Measurements from ENCODE around the gene GALNS. TPM values are rescaled to one million over a fixed set of nuclear protein-coding genes. Genes with fewer than 3 reads are reported as not detected.

Gene GALNS
- total RNA-seq, 2 donors from 2014 or later: 8.8 to 48.8 TPM

GRCh38 chr16:88879788-88880055 is 23.0 kb upstream of the GALNS start:
- peaks cover 4% of the 10 kb centered on the region in 2 donors for H3K36me3 ChIP-seq (replicated peaks in 1 of 2; ENCODE audit: insufficient read depth in 1 of 2, low read depth in 2 of 2)
- no peak for TF ChIP-seq POLR2A (IDR thresholded peaks at IDR 0.05)
- TF ChIP-seq, protein P1, sequence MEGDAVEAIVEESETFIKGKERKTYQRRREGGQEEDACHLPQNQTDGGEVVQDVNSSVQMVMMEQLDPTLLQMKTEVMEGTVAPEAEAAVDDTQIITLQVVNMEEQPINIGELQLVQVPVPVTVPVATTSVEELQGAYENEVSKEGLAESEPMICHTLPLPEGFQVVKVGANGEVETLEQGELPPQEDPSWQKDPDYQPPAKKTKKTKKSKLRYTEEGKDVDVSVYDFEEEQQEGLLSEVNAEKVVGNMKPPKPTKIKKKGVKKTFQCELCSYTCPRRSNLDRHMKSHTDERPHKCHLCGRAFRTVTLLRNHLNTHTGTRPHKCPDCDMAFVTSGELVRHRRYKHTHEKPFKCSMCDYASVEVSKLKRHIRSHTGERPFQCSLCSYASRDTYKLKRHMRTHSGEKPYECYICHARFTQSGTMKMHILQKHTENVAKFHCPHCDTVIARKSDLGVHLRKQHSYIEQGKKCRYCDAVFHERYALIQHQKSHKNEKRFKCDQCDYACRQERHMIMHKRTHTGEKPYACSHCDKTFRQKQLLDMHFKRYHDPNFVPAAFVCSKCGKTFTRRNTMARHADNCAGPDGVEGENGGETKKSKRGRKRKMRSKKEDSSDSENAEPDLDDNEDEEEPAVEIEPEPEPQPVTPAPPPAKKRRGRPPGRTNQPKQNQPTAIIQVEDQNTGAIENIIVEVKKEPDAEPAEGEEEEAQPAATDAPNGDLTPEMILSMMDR (IDR thresholded peaks at IDR 0.05): no peak
- H3K9me3 ChIP-seq: no peaks in the 10 kb centered on the region
- ATAC-seq (no peak), DNase-seq (no peak)
- H3K4me3 ChIP-seq: no peak overlapping the region
- H3K27ac ChIP-seq: no peak overlapping the region
- 85% methylated on average over 11 of the region's 11 CpGs; no CpG with 5 or more reads in 1 of the 2 donors for WGBS, 2 donors
- intact Hi-C loops (cut with DNase I): no loop called here
- no peaks in the 10 kb centered on the region for H3K4me1 ChIP-seq
- no peaks in the 10 kb centered on the region for H3K27me3 ChIP-seq

DNA sequence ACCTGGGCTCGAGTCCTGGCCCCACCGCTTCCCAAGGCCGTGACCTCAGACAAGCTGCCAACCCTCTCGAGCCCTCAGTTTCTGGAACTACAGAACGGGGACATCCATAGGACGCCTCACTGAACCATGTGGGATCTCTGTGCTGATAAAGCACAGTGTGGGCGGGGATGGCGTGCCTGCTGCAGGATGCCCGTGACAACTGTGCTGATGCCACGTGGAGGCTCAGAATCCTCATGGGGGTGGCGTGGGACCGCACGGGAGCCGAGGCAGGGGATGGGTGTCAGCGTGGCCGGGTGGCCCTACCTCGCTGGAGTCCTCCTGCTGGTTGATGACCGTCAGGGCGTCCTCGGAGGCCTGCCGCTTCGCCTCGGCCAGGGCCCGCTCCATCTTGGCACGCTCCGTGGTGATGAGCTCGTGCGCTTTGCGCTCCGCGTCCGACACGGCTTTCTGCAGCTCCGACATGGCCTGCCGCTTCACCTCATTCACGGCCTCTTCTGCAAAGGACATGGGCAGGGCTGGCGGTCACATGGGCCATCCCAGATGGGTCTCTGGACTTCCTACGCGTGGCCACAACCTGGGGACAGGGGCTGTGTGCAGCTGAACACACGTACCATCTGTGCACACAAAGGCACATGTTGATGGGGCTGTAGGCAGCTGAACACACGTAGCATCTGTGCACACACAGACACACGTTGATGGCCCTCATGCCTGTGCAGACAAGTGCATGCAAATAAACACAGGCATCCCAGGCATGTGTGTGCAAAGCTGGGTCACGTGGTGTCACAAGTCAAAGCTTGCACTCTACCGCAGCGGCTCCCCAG is 22.4 kb upstream of the GALNS start:
- H3K4me1 ChIP-seq: no peaks in the 10 kb centered on the region
- DNase-seq (no peak), ATAC-seq (no peak)
- intact Hi-C loops (cut with DNase I): no loop called here
- H3K27ac ChIP-seq: no peak overlapping the region
- H3K4me3 ChIP-seq: no peak overlapping the region
- TF ChIP-seq POLR2A (IDR thresholded peaks at IDR 0.05): no peak
- TF ChIP-seq, protein P1 (IDR thresholded peaks at IDR 0.05): no peak
- no peaks in the 10 kb centered on the region for H3K27me3 ChIP-seq
- WGBS, 2 donors: 88 to 94% methylated on average over 35 to 43 of the region's 45 CpGs
- peaks cover 4% of the 10 kb centered on the region in 2 donors for H3K36me3 ChIP-seq (replicated peaks in 1 of 2; ENCODE audit: insufficient read depth in 1 of 2, low read depth in 2 of 2)
- H3K9me3 ChIP-seq: no peaks in the 10 kb centered on the region

DNA sequence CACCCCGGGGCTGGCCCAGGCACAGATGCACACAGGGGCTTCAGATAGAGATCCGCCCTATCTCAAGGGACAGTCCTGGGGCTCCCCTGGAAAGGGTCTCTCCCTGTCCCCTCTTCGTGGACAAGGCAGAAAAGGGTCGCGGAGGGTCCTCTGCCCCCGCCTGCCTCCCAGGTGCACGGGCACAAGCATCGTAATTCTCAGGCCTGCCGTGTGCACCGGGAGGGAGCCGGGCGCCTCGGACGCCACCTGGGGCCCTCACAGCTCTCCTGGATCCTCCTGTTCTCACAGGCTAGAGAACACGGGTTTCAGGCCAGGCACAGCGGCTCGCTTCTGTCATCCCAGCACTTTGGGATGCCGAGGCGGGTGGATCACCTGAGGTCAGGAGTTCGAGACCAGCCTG is 21.6 kb upstream of the GALNS start:
- no peak overlapping the region for H3K4me3 ChIP-seq
- DNase-seq: no peak
- H3K27me3 ChIP-seq: no peaks in the 10 kb centered on the region
- H3K4me1 ChIP-seq: no peaks in the 10 kb centered on the region
- WGBS, 2 donors: 93% methylated on average over 20 of the region's 20 CpGs; no CpG with 5 or more reads in 1 of the 2 donors
- no peak for ATAC-seq
- no peak overlapping the region for H3K27ac ChIP-seq
- TF ChIP-seq, protein P1 (IDR thresholded peaks at IDR 0.05): no peak
- TF ChIP-seq POLR2A (IDR thresholded peaks at IDR 0.05): no peak
- intact Hi-C loops (cut with DNase I): no loop called here
- H3K9me3 ChIP-seq: no peaks in the 10 kb centered on the region
- peaks cover 4% of the 10 kb centered on the region in 2 donors for H3K36me3 ChIP-seq (replicated peaks in 1 of 2; ENCODE audit: insufficient read depth in 1 of 2, low read depth in 2 of 2)

DNA sequence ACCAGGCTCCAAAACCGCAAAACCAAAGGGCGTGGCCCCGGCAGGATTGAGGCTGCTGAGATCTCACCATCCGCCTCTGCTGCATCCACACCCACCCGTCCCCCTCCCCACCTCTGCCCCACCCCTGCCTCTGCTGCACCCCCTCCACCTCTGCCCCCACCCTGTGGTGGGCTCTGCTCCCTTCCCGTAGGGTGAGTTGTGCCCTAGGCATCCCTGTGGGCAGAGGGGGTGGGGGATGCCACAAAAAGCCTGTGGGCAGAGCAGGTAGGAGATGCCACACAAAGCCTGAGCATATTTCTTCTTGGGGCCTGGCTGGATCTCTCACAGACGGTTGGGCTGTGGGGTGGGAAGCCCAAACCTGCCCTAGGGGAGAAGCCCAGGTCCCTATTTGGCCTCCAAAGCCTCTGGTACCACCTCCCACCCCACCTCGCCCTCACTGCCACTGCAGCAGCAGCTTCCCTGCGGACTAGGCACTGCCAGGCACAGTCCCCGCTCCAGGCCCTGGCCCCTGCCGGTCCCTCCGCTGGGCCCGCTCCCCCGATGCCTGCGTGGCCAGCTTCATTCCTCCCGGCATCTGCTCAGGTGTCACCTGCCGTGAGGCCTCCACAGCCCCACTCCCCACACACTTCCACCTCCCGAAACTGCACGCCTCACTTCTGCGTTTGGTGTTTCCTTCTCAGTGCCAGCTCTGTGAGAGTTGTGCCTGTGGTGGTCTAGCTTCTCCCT is 21.0 kb upstream of the GALNS start:
- DNase-seq: no peak

More for the DNA sequence above, 21.0 kb upstream of the GALNS start:
- WGBS, 2 donors: 88 to 93% methylated on average over 17 to 19 of the region's 20 CpGs
- no peaks in the 10 kb centered on the region for H3K27me3 ChIP-seq
- no peak overlapping the region for H3K27ac ChIP-seq
- intact Hi-C loops (cut with DNase I): no loop called here
- peaks cover 4% of the 10 kb centered on the region in 2 donors for H3K36me3 ChIP-seq (replicated peaks in 1 of 2; ENCODE audit: insufficient read depth in 1 of 2, low read depth in 2 of 2)
- TF ChIP-seq, protein P1 (IDR thresholded peaks at IDR 0.05): no peak
- no peak for TF ChIP-seq POLR2A (IDR thresholded peaks at IDR 0.05)
- no peak for ATAC-seq
- H3K4me3 ChIP-seq: no peak overlapping the region
- H3K9me3 ChIP-seq: no peaks in the 10 kb centered on the region
- no peaks in the 10 kb centered on the region for H3K4me1 ChIP-seq
